Measurements from ENCODE around the gene UBQLNL. TPM values are rescaled to one million over a fixed set of nuclear protein-coding genes. Genes with fewer than 3 reads are reported as not detected.

UBQLNL gene
- total RNA-seq, 1 experiment from 2014 or later, result 0.24 TPM

- ChIA-PET POLR2A (no interaction called here), CTCF (no interaction called here)
These were observed 28.1 kb downstream of the UBQLNL start, which contains the start of gene OR52D1 for GRCh38 chr11:5488385-5488784. TSS of gene OR52D1 (plus strand) at chr11:5488685. CDS start at chr11:5488707, 22 bp downstream.

More at GRCh38 chr11:5488385-5488784, 28.1 kb downstream of the UBQLNL start, which contains the start of gene OR52D1:
- TF ChIP-seq AFF4 (CRISPR knock-in tag; IDR thresholded peaks at IDR 0.05; ENCODE audit: borderline replicate concordance) (no peak), MXD4 (CRISPR knock-in tag; IDR thresholded peaks at IDR 0.05; ENCODE audit: borderline replicate concordance) (no peak), GTF2I (CRISPR knock-in tag; conservative IDR thresholded peaks at IDR 0.05) (no peak), MAX (CRISPR knock-in tag; IDR thresholded peaks at IDR 0.05) (no peak), NR1H2 (CRISPR knock-in tag; IDR thresholded peaks at IDR 0.05) (no peak), E2F5 (CRISPR knock-in tag; IDR thresholded peaks at IDR 0.05) (no peak), SP1 (CRISPR knock-in tag; conservative IDR thresholded peaks at IDR 0.05) (no peak), ZSCAN18 (CRISPR knock-in tag; IDR thresholded peaks at IDR 0.05) (no peak), ZNF396 (CRISPR knock-in tag; IDR thresholded peaks at IDR 0.05; ENCODE audit: borderline replicate concordance) (no peak), PREB (CRISPR knock-in tag; IDR thresholded peaks at IDR 0.05; ENCODE audit: borderline replicate concordance) (no peak), ESRRA (CRISPR knock-in tag; IDR thresholded peaks at IDR 0.05; ENCODE audit: borderline replicate concordance) (no peak), SMAD3 (CRISPR knock-in tag; IDR thresholded peaks at IDR 0.05; ENCODE audit: borderline replicate concordance) (no peak), ZNF263 (CRISPR knock-in tag; IDR thresholded peaks at IDR 0.05; ENCODE audit: low read depth) (no peak), EMX1 (CRISPR knock-in tag; IDR thresholded peaks at IDR 0.05) (no peak), ETV6 (CRISPR knock-in tag; IDR thresholded peaks at IDR 0.05) (no peak), ZNF281 (CRISPR knock-in tag; IDR thresholded peaks at IDR 0.05) (no peak), STAT6 (CRISPR knock-in tag; conservative IDR thresholded peaks at IDR 0.05; ENCODE audit: low read depth) (no peak), AR (CRISPR knock-in tag; IDR thresholded peaks at IDR 0.05) (no peak), CREB1 (CRISPR knock-in tag; IDR thresholded peaks at IDR 0.05) (no peak), GABPB1 (CRISPR knock-in tag; IDR thresholded peaks at IDR 0.05) (no peak)
- Mint-ChIP-seq H3K27me3 (ENCODE audit: low read depth) (no peaks in the 10 kb centered on the region; the same call in 1 of the 2 replicates), H3K4me3 (no peak within 1 kb of the TSS), H3K9me3 (no peaks in the 10 kb centered on the region), H3K27ac (no peak within 1 kb of the TSS), H3K4me1 (no peaks in the 10 kb centered on the region), H3K36me3 (no peaks in the 10 kb centered on the region)
- ATAC-seq (no peak), DNase-seq (ENCODE audit: low spot score) (no peak)

All from WTC11 (cell line).